Measurements from ENCODE around the gene TOLLIP.

GRCh38 chr11:1271002-1271401, 38.4 kb downstream of the TOLLIP start:
- TF ChIP-seq CTCF (IDR thresholded peaks at IDR 0.05; ENCODE audit: low read length) = no peak
- TF ChIP-seq EZH2 (IDR thresholded peaks at IDR 0.05; ENCODE audit: borderline replicate concordance, low read length) = no peak

All from OCI-LY1 (cell line).